NAMALWA (cell line): ENCODE measurements around the gene CRLF2.
"Not testable (repeated sequence)": the region's sequence is repeated elsewhere in the genome, so short reads cannot be mapped to it uniquely, and the experiment has no call there.

ENCODE experiments used
- DNase-seq: peaks from one replicate; pipeline ENCODE4 v3.0.0-alpha.2; 2015; ENCODE audit warnings: low spot score

The CRLF2 gene

DNA sequence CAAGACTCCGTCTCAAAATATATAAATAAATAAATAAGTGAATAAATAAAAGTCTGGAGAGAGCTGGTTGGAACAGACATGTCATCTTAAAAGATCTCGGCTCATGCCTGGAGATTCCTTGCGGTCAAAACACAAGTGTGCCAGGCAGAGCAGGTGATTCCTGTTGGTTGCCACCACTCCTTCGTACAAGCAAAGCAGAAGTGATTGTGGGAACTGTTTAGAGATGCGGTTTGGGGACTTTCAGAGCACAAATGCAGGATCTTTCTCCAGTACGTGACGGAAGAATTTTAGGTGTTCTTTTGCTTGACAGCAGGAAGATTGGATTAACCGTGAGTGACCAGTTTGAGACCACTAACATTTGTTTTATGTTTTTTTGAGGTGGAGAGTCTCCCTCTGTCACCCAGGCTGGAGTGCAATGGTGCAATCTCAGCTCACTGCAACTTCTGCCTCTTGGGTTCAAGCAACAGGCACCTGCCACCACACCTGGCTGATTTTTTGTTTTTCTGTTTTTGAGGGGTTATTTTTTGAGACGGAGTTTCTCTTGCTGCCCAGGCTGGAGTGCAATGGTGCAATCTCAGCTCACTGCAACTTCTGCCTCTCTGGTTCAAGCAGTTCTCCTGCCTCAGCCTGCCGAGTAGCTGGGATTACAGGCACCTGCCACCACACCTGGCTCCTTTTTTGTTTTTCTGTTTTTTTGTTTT, 2.8 kb upstream of the CRLF2 start:
- DNase-seq, result no peak

- no peak for DNase-seq
Observed at GRCh38 chrX:1213971-1214370, 1.5 kb upstream of the CRLF2 start.

- no peak for DNase-seq
Observed at GRCh38 chrX:1210844-1211243, 1.6 kb downstream of the CRLF2 start.

- no peak for DNase-seq
Observed at GRCh38 chrX:1207496-1208025, 4.9 kb downstream of the CRLF2 start.

- peak; percentile 78 for DNase-seq
Observed at GRCh38 chrX:1205681-1206611, 6.5 kb downstream of the CRLF2 start.

- no peak for DNase-seq
Observed at GRCh38 chrX:1202251-1202650, 10.2 kb downstream of the CRLF2 start.

DNA sequence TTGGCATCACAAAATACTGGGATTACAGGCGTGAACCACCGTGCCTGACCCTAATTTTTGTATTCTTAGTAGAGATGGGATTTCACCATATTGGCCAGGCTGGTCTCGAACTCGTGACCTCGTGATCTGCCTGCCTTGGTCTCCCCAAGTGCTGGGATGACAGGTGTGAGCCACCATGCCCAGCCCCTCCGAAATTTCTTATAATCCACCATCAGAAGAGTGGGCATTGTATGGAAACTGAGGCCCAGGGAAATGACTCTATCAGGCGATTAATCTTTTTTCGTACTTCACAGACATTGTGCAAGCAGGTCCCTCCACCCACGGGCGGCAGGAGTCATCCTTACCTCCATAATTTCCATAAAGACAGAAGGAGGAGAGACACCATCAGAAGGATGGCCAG, 16.0 kb downstream of the CRLF2 start:
- no peak for DNase-seq

DNA sequence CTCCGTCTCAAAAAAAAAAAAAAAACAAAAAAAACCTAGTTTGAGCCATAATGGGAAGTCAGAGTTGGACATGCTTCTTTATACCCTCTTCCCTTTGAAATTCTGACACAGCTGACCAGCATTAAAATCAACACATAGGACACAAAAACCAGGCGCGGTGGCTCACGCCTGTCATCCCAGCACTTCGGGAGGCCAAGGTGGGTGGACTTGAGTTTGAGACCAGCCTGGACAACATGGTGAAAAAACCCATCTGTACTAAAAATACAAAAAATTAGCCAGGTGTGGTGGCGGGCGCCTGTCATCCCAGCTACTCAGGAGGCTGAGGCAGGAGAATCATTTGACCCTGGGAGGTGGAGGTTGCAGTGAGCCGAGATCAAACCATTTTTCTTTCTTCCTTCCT, 20.3 kb downstream of the CRLF2 start:
- not testable (repeated sequence) for DNase-seq

DNA sequence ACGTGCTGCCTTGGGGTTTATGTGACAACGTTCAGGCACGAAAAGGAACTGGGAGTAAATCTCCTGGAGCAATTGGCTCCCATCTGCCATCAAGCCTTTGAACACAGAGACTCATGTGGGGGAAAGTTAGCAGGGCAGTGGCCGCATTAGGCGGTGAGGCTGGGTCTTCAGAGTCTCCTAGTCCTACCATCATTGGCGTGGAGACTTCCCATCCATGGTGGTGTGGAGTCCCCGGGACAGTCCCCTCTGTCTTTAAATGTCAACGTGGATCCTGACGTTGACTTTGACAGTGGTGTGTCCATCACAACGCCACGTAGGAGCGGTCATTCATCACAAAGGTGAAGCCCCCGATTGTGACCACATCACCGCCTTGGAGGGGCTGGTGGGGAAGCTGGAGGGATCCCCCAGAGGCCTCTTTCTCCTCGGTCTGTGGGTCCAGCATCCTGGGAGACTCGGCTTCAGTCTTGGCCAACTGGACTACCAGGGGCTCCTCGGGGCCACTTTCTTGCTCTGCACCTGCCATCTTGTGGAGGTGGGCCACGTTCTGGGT, 21.8 kb downstream of the CRLF2 start:
- no peak for DNase-seq

- DNase-seq, result no peak
Observed at GRCh38 chrX:1185561-1185960, 26.9 kb downstream of the CRLF2 start.

GRCh38 chrX:1182211-1182610, 30.2 kb downstream of the CRLF2 start:
- DNase-seq, result no peak

DNA sequence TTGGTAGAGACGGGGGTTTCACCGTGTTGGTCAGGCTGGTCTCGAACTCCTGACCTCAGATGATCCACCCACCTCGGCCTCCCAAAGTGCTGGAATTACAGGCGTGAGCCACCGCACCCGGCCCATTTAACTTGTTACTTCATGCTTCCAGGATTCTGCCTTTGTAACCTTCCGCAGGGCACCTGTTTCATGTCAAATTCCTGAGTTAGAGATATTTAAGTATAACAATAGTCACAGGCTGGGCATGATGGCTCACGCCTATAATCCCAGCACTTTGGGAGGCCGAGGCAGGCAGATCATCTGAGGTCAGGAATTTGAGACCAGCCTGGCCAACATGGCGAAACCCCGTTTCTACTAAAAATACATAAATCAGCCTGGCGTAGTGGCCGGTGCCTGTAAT, 30.8 kb downstream of the CRLF2 start:
- not testable (repeated sequence) for DNase-seq

DNA sequence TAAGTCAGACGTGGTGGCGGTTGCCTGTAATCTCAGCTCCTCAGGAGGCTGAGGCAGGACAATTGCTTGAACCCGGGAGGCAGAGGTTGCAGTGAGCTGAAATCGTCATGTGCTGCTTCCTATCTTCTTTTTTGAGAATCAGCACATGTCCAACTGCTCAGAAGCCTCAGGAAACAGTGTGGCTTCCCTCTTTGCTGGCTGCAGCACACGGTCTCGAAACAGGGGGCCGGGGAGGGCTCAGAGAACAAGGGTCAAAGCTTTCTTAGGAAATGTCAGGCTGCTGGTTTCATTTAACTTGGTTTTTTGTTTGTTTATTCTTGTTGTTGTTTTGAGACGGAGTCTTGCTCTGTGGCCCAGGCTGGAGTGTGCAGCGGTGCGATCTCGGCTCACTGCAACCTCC, 31.3 kb downstream of the CRLF2 start:
- no peak for DNase-seq

- DNase-seq, result no peak
Observed at GRCh38 chrX:1178580-1179057, 33.8 kb downstream of the CRLF2 start.

DNA sequence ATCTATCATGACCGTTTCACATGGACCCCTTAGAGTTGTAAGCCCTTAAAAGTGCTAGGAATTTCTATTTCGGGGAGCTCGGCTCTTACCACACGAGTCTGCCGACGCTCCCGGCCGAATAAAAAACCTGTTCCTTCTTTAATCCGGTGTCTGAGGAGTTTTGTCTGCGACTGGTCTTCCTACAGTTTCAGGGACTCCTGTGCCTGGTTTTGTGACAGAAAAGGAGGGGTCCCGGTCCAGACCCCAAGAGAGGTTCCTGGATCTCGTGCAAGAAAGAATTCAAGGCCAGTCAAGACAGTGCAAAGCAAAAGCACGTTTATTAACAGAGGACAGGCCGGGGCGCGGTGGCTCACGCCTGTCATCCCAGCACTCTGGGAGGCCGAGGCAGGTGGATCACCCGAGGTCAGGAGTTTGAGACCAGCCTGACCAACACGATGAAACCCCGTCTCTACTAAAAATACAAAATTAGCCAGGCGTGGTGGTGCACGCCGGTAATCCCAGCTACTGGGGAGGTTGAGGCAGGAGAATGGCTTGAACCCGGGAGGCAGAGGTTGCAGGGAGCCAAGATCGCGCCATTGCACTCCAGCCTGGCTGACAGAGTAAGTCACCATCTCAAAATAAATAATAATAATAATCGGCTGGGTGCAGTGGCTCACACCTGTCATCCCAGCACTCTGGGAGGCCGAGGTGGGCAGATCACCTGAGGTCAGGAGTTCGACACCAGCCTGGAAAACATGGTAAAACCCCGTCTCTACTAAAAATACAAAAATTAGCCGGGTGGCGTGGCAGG, 35.7 kb downstream of the CRLF2 start:
- DNase-seq, result not testable (repeated sequence)

DNA sequence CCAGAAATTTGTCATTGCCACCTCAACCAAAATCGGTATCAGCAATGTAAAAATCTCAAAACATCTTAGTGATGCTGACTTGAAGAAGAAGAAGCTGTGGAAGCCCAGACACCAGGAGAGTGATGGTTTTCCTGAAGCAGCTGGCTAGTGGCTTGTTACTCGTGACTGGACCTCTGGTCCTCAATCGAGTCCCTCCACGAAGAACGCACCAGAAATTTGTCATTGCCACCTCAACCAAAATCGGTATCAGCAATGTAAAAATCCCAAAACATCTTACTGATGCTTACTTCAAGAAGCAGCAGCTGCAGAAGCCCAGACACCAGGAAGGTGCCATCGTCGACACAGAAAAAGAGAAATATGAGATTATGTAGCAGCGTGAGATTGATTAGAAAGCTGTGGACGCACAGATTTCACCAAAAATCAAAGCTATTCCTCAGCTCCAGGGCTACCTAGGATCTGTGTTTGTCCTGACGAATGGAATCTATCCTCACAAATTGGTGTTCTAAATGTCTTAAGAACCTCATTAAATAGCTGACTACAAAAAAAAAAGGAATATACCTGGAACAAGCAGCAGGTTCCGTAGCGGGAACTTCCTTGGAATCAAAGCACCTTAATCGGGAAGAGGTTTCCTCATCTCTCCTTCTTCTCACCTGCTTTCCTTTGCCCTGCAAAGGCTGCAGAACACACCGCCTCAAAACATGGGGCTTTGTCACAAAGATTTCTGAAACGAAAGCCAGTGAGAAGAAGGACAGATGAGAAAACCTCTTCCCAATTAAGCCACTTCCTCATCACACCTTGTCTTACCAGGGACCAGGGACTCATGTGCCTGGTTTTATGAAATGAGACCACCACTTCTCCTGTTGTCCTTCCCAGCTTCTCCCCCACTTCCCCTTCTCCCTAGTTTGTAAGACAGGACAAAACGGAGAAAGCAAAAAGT, 37.6 kb downstream of the CRLF2 start:
- DNase-seq, result not testable (repeated sequence)

- DNase-seq, result not testable (repeated sequence)
Observed at GRCh38 chrX:1173435-1173834, 39.0 kb downstream of the CRLF2 start.

DNA sequence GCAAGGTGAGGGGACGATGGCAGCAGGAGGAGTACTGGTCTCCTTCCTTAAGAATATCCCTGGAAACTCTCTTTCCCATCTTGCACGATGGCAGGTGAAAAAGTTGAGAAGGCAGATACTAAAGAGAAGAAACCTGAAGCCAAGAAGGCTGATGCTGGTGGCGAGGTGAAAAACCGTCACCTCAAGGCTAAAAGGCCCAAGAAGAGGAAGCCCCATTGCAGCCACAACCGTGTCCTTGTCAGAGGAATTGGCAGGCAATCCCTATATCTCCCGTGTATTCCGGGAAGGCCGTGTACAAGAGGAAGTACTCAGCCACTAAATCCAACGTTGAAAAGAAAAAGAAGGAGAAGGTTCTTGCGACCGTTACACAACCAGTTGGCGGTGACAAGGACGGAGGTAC, 40.0 kb downstream of the CRLF2 start:
- DNase-seq, result no peak

GRCh38 chrX:1171915-1172314, 40.5 kb downstream of the CRLF2 start:
- DNase-seq, result not testable (repeated sequence)

DNA sequence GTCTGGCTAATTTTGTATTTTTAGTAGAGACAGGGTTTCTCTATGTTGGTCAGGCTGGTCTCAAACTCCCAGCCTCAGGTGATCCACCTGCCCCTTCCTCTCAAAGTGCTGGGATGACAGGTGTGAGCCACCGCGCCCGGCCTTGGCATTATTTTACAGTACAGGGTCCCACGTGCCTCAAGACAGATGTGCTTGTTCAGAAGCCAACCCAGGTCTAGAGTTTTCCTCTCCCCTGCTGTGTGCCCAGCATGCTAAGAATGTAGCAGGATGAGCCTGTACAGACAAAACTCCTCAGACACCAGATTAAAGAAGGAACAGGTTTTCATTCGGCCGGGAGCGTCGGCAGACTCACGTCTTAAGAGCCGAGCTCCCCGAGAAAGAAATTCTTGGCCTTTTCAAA, 42.2 kb downstream of the CRLF2 start:
- DNase-seq, result no peak

DNA sequence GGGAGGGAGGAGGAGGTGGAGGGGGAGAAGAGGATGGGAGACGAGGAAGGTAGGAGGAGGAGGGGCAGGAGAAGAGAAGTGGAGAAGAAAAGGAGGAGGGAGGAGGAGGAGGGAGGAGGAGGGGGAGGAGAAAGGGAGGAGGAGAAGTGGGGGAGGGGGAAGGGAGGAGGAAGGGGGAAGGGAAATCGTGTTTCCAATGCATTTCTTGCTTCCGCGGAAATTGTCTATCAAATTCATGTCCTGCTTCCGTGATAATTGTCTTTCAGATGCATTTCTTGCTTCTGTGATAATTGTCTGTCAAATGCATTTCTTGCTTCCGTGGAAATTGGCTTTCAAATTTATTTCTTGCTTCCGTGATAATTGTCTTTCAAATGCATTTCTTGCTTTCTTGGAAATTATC, 43.3 kb downstream of the CRLF2 start:
- no peak for DNase-seq
